NCI-H2227 (cell line): ENCODE data around the gene ASTE1.
"Not testable (repeated sequence)": the region's sequence is repeated elsewhere in the genome, so short reads cannot be mapped to it uniquely, and the experiment has no call there.

Experiments
- DNase-seq: peaks from one replicate; lab custom pipeline; 2025; ENCODE audit not compliant: unreplicated experiment; lab: John Stamatoyannopoulos, UW

The ASTE1 gene

GRCh38 chr3:131018970-131019369 lies 7.7 kb downstream of the ASTE1 start:
- no peak for DNase-seq

DNA sequence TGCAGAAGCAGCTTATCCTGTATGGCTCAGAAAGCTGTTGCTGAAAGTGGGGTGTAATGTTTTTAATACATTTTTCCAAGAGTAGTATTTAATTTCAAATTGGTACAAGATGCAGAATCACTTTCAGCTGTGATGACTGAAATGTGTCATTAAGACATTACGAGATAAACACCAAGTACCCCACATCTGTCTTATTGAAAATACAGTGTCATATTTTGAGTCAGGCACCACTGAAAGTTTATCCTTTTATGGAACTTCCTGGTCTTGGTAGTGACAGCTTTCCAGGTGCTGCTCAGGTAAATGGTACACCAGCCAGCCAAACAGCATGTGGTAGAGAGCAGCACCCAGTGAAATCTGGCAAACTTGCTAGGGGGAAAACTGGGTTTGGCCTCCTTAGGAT lies 16.9 kb downstream of the ASTE1 start:
- no peak for DNase-seq

DNA sequence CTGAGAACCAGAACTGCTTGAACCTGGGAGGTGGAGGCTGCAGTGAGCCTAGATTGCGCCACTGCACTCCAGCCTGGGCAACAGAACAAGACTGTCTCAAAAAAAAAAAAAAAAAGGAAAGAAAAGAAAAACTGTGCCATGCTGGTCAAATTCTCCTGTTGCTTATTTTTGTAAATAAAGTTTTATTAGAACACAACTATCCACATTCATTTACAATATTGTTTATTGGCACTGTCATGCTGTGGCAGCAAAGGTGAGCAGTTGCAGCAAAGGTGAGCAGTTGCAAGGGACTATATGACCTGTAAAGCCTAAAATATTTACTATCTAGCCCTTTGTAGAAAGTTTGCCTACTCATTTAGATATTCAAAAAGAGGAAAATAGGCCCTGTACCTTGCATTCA lies 18.3 kb downstream of the ASTE1 start:
- DNase-seq: no peak

DNA sequence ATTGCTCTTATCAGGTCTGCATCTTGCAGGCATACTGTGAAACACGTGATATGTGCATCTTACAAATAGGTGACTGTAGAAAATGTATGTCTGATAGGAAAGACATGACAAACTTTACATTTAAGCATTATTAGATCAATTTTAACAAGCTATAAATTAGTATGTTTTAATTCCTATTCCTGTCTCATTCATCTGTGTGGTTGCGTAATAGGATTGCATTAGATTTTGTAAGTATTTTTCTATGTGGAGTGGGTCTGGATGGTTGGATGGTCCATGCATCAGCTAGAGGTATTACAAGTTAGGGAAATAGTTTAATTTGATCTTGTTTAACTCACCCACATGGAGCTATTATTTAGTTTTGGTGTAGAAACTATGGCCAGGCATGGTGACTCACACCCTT lies 18.8 kb downstream of the ASTE1 start:
- no peak for DNase-seq

DNA sequence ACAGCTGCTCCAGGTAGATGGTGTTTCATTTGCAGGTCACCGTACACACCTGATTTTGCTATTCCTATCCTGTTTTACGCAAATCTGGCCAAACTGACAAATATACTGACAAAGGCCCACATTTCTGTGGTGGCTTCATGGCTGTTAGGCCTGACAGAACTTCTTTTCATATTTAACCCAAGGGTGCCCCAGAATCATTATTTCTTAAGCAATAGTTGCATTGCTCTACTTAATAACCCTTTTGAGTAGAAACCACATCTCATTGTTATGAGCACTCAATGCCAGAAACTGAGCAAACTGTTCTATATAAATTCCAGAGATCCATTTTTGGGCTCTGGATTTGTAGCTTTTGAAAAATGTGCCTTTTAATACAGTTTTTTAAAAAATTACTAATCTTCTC lies 19.4 kb downstream of the ASTE1 start:
- no peak for DNase-seq

DNA sequence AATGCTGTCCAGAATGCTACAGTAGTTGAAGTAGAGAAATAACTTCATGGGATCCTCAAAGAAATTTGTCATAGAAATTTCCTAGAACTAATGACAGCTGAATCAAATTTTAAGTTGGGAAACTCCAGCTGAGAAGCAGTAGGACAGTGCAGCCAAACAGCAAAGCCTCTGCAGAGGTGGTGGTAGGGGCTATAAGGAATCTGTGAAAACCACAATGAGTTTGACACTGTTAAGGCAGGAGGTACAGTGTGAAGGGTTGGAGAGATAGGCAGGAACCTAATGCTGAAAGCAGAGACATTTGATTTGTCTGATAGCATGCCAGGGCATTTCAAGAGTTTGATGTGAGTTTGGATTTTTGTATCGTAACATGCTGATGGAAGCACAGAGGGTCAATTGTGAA lies 22.0 kb downstream of the ASTE1 start:
- DNase-seq: no peak

DNA sequence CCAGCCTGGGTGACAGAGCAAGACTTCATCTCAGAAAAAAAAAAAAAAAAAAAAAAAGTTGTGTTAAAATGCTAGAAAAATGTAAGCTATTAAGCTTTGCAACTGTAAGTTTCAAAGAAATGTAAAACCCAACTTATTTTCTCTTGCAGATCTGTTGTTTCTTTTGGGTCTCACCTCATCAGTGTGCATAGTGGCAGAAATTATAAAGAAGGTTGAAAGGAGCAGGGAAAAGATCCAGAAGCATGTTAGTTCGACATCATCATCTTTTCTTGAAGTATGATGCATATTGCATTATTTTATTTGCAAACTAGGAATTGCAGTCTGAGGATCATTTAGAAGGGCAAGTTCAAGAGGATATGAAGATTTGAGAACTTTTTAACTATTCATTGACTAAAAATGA lies 25.6 kb downstream of the ASTE1 start:
- DNase-seq: no peak

DNA sequence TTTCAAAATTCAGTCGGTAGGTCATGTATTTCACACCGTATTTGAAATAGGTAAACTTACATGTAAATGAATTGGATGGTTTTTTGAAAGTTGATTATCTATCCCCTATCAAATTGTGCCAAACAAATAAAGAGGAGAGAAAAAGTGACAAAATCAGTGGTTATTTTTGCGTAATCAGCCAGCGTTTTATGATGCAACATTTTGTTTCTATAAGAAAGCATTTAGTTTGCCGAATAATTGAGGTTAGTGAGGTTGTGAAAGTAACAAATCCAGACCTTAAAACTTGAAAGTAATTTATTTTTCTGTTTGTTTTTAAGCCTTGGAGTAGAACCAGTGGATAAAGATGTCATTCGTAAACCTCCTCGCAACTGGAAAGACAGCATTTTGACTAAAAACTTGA lies 29.3 kb downstream of the ASTE1 start:
- no peak for DNase-seq

DNA sequence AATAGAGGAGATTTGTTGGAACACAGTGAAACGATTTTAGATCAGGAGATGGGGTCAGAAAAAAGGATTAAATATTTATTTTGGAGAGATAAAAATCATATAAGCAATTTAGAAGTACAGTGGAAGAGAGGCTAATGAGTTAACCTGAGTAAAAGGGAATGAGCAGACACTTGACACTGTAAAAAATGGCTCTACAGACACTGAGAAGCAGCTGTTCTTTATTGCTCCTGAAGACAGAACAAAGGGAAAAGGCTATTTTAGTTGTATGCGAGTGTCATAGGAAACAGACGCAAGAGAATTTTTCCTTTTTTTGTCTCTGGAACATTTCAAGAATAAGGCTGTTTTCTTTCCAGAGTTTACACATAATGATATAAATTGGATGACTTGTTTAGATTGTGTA lies 34.3 kb downstream of the ASTE1 start:
- no peak for DNase-seq

GRCh38 chr3:130991126-130991525 lies 35.5 kb downstream of the ASTE1 start:
- no peak for DNase-seq

DNA sequence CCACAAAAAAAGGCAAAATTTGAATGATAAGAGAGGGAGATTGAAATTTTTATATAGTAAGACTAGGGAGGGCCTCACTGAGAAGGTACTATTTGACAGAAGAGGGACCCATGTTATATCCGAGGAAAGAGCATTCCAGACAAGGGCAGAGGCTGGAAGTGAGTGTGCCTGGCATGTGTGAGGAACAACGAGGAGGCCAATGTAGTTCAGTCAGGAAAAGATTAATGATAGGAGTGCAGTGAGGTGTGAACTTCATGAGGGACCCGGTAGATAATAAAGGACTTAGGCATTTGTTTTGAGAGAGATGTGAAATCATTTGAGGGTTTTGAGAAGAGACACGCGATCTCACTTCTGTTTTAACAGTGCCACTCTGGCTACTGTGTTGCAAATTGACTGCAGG lies 36.3 kb downstream of the ASTE1 start:
- DNase-seq: no peak

GRCh38 chr3:130981469-130981868 lies 45.2 kb downstream of the ASTE1 start:
- DNase-seq: no peak

- DNase-seq: no peak
Measured at GRCh38 chr3:130979117-130979516, 47.5 kb downstream of the ASTE1 start.

GRCh38 chr3:130976706-130977105 lies 49.9 kb downstream of the ASTE1 start:
- no peak for DNase-seq

DNA sequence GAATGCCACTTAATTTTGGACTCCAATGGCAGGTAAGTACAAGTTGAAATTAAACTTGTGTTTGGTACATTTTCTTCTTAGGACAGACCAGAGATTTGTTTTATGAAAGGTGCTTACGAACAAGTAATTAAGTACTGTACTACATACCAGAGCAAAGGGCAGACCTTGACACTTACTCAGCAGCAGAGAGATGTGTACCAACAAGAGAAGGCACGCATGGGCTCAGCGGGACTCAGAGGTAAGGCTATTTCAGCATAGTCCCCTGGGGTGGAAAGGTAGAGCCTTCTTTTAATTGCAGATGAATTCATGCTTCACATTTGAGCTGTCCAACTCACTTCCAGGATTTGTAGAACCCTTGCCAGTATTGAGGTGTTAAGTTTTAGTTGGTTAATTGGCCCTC lies 51.4 kb downstream of the ASTE1 start:
- DNase-seq: no peak

DNA sequence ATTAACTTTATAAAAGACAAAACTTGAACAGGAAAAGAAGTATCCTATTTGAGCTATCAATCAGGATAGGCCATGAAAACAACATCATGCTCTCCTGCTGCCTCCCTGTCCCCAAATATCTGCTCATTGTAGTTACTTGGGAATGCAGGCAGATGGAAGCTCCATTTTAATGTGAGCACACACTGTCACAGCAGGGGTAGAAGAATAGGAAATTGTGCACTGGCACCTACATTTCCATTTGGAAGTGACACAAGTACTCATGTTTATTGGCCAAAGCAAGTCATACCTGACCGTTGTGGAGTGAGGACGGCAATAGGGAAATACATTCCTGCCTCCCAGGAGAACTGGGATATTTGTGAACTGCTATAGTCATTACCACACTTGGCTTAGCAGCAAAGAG lies 52.4 kb downstream of the ASTE1 start:
- no peak for DNase-seq

DNA sequence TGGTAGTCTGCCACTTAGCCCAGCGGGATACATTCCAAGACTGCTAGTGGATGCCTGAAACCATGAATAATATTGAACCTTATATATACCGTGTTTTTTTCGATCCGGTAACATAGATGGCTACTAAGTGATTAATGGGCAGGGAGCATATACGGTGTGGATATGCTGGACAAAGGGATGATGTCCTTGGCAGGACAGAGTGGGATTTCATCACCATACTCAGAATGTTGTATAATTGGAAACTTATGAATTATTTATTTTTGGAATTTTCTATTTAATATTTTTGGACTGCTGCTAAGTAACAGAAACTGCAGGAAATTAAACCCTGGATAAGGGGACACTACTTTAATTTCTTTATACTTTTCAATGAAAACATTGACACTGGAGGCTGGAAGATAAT lies 53.2 kb downstream of the ASTE1 start:
- DNase-seq: no peak

- DNase-seq: not testable (repeated sequence)
Measured at GRCh38 chr3:130972592-130972991, 54.0 kb downstream of the ASTE1 start.

GRCh38 chr3:130971208-130971607 lies 55.4 kb downstream of the ASTE1 start:
- no peak for DNase-seq

- DNase-seq: no peak
Measured at GRCh38 chr3:130969621-130970020, 57.0 kb downstream of the ASTE1 start.

- no peak for DNase-seq
Measured at GRCh38 chr3:130968221-130968620, 58.4 kb downstream of the ASTE1 start.

- no peak for DNase-seq
Measured at GRCh38 chr3:130967281-130967680, 59.3 kb downstream of the ASTE1 start.

DNA sequence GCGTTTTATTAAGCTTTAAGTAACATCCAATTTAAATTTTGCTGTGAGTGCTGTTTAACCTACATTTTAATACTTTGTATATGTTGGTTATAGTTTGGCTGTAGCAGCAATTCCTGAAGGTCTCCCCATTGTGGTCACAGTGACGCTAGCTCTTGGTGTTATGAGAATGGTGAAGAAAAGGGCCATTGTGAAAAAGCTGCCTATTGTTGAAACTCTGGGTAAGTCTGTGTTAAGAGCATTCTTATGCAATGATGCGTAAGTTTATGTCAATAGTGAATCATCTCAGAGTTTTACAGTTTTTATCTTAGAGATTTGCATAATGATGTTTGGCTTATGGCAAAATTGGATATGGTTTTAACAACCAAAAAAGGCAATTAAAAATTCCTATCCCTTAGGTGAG lies 62.7 kb downstream of the ASTE1 start:
- DNase-seq: no peak
